Body of pancreas (tissue), 4 donors: ENCODE results near the gene TMOD1.

Source experiments
- POLR2A ChIP-seq, 3 donors: fragments of 450-650 bp; IDR thresholded peaks; one replicate each; pipeline ENCODE4 v1.6.1; 2016; ENCODE audit warnings: antibody characterized with exemption in 3 of 3, mild to moderate bottlenecking in 2 of 3
- TF ChIP-seq, protein P1 (sequence below), 7 experiments: fragments of 450-650 bp in 4 of 7; fragments of 200-600 bp in 3 of 7; sonication (generic) in 3 of 7; IDR thresholded peaks; one replicate each; pipeline ENCODE4 v1.5.1; 2016 to 2019; ENCODE audit warnings: antibody characterized with exemption in 7 of 7

DNA sequence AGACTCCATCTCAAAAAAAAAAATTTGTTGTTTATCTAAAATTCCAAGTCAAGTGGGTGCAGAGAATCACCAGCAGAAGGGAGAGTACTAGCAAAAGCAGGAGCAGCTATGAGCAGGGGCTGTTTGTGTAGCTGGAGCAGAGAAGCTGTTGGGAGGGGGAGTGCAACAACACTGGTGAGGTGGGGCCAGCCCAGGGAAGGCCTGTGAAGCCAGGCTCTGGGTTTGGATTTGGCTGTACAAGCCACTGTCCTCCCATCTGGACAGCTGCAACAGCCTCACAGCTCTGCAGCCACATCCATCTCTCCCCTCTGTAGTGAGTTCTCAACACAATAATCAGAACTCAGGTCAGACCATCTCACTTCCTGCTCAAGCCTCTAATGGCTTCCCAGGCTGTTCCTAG lies 59.4 kb downstream of the TMOD1 start:
- TF ChIP-seq, protein P1, sequence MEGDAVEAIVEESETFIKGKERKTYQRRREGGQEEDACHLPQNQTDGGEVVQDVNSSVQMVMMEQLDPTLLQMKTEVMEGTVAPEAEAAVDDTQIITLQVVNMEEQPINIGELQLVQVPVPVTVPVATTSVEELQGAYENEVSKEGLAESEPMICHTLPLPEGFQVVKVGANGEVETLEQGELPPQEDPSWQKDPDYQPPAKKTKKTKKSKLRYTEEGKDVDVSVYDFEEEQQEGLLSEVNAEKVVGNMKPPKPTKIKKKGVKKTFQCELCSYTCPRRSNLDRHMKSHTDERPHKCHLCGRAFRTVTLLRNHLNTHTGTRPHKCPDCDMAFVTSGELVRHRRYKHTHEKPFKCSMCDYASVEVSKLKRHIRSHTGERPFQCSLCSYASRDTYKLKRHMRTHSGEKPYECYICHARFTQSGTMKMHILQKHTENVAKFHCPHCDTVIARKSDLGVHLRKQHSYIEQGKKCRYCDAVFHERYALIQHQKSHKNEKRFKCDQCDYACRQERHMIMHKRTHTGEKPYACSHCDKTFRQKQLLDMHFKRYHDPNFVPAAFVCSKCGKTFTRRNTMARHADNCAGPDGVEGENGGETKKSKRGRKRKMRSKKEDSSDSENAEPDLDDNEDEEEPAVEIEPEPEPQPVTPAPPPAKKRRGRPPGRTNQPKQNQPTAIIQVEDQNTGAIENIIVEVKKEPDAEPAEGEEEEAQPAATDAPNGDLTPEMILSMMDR (IDR thresholded peaks at IDR 0.05): no peak
- no peak for TF ChIP-seq POLR2A (IDR thresholded peaks at IDR 0.05)
